GM19397 (cell line): ENCODE data around the gene C19orf47.
"Not testable (repeated sequence)": the region's sequence is repeated elsewhere in the genome, so short reads cannot be mapped to it uniquely, and the experiment has no call there.

Experiments used
- ATAC-seq: cut with Tn5 transposase; IDR thresholded peaks from one replicate; pipeline ENCODE4 v1.9.1; 2021; ENCODE audit warnings: mild to moderate bottlenecking, moderate library complexity; ENCODE audit not compliant: unreplicated experiment

Gene C19orf47

DNA sequence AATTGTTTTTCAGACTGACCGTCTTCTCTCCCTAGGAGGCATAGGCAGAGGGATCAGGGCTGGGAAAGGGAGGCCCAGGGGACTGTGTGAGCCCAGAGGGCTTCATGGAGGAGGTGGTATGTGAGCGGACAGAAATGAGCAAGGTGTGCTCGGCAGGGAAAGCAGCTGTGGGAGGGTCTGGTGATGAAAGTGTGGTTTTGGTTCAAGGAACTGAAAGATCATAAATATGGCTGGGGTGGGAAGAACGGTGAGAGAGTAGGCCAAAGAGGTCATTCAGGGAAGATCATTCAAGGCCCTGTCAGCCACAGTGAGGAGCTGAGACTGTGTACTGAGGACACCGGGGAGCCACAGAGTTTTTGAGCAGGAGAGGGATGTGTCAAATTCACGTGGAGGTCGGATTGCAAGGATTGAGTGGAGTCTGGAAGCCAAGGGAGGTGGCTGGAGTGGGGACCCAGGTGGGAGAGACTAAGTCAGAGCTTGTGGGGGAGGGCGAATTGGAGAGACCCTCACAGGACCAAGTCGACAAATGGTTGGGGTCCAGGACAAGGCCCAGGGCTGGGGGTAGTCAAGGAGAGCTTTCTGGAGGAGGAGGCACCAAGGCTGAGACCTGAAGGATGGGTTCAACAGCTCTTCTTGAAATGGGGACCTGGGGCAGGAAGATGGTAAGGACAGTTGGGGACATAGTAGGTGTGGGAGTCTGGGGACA lies 7.9 kb upstream of the C19orf47 start:
- no peak for ATAC-seq

DNA sequence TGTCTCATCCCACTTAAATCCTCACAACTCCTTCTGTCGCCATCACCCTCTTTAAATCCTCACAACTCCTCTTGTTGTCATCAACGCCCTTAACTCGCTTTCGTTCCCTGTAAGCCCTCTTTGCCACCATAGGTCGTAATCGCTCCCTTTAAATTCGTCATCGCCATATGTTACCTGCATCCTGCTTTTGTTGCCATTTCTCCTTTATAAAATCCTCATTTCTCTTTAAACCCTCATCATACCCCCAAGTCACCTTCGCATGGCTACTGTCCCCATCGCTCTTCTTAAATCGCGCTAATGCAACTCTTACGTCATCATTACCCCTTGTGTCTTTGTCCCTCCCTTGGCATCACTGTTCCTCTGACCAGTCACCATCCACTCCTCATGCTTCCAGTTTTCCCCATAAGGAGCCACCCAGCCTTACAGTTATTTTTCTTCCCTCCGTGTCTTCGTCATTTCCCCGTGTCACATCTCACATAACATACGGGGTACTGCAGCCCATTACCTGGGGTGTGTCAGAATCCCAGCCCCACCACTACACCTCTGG lies 837 bp upstream of the C19orf47 start:
- no peak for ATAC-seq

DNA sequence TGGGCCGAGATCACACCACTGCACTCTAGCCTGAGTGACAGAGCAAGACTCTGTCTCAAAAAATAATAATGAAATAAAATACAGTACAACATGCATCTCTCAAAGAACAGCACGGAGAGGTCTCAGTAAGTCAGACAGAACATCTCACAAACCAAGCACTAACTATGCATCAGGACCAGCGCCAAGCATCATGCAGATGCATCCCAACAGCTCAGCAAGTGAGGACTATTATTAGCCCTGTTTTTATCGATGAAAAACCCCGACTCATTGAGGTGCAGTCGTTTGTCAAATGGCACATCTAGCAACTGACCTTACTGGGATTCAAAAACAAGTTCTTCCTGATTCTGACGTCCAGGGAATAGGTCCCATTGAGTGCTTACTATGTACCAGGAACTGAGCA lies 3.8 kb downstream of the C19orf47 start:
- no peak for ATAC-seq

DNA sequence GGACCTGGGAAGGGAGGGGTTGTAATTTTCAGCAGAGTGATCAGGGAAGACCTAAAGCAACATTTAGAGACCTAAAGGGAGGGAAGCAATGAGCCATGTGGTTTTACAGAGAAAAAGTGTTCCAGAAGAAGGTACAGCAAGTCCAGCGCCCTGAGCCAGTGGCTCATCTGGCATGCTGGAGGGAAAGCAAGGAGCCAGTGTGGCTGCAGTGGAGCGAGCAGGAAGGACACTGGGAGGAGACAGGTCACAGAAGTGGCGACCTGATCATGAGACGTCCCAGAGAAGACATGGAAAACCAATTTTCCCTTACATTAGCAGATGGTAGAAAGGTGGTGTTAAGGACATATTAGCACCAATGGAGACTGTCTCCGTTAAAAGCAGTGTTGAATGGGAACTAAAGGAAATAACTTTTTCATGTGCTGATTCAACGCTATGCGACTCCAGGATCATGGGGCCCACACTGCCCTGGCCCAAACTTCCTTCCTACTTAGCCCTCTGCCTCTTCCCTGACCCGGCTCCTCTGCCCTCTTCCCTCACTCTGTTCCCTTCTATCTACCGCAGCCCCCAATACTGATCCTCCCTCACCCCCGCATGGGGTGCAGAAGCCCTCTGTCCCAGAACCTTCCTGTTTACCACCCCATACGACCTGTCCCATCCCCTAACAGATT lies 5.4 kb downstream of the C19orf47 start:
- no peak for ATAC-seq

DNA sequence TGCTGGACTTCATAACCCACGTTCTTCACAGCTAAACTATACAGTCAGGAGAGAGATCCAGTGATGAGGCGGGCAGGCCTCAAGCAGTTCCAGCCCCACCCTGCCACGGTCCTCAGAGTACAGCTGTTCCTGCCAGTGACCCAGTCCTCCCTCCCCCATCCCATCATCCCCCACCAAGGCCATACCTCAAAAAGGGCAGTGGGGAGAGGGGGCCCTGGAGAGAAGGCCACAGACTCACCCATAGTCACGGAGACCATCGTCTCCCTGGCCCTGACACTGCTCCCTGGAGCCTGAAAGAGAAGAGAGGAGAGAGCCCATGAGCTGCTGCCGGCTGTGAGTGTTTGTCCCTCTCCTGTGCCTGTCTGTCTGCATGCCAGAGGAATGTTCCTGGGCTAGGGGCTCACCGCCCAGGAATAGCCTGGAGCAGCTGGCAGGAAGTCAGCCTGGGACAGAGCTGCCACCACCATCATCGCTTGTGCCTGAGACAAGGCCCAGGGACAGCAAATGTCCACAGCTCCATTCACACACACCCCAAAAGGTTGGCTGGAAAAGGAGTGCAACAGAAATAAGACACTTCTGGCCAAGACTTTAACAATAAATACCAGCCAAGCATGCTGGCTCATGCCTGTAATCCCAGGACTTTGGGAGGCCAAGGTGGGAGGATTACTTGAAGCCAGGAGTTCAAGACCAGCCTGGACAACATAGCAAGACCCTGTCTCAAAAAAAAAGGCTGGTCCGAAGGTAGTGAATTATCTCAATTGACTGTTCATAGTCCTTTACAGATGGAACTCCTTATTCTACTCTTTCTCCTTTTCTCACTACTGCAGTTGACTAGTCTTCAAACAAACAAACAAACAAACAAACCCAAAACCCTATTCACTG lies 6.4 kb downstream of the C19orf47 start:
- ATAC-seq = no peak

DNA sequence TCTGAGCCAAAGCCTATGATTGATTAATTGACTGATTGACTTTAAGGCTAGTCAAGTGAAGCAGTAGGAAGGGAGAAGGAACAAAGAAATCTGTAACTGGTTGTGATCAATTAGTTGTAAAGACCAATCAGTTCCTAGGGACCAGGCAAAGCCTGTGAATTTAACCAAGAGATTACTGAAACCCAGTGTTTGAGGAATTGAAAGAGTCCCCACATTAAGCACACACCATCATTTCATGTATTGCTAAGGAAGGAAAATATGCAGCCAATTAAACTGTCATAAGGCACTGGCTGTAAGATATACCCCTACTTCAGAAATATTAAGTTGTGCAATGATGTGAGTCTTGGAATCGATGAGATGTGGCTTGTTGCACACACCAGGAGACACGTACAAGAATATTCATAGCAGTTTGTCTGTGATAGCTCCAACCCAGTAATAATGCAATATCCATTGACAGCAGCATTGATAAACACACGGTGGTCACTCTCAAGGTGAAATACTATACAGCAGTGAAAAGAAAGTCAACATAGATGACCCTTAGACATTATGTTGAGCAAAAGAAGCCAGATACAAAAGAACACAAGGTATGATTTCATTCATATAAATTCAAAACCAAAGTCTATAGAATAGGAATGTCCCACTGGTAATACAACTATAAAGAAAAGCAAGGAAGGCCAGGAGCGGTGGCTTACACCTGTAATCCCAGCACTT lies 9.0 kb downstream of the C19orf47 start:
- ATAC-seq = no peak

DNA sequence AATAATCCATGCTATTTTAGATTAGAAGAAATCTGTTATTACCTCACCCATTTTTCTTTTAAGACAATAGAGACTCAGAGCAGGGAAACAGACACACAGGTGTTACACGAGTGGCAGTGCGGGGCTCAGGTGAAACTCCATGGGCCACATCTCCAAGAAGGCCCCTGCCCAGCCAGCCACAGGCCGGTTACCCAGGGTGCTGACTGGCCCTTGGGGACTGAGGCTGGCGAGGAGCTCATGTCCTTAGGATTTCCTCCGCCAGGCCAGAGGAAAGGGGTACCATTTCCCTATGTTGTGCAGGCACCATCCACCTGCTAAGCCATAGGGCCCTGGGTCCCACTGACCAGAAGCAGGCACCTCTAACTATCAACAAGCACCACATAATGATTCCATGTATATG lies 10.6 kb downstream of the C19orf47 start:
- ATAC-seq = no peak

DNA sequence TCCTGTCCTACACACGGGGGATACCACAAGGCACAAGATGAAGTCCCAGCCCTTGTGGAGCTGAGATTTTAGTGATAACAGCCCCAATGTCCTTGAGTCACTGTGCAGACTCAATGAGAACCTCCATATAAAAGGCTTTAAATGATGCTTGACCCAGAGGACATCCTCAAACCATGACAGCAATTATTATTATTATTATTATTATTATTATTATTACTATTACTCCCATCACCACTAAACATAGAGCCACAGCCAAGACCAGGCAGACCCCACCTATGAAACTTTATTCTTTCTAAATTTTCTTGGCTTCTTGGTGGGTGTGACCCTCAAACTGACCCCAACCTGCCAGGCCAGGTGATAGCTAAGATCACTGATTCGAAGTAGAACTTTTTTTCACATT lies 11.1 kb downstream of the C19orf47 start:
- ATAC-seq = no peak

DNA sequence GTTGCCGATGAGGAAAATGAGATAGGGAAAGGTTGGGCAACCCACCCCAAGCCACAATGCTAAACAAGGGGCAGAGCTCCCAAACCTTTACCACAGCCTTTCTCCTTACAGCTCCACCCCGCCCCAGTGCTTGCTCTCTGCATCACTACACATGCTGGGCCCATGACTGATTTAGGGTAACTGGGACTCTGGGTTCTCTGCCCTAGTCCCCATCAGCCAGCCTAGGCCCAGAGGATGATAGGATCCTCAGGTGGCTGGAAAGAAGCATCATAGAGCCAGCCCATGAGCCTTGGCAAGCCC lies 11.6 kb downstream of the C19orf47 start:
- no peak for ATAC-seq

DNA sequence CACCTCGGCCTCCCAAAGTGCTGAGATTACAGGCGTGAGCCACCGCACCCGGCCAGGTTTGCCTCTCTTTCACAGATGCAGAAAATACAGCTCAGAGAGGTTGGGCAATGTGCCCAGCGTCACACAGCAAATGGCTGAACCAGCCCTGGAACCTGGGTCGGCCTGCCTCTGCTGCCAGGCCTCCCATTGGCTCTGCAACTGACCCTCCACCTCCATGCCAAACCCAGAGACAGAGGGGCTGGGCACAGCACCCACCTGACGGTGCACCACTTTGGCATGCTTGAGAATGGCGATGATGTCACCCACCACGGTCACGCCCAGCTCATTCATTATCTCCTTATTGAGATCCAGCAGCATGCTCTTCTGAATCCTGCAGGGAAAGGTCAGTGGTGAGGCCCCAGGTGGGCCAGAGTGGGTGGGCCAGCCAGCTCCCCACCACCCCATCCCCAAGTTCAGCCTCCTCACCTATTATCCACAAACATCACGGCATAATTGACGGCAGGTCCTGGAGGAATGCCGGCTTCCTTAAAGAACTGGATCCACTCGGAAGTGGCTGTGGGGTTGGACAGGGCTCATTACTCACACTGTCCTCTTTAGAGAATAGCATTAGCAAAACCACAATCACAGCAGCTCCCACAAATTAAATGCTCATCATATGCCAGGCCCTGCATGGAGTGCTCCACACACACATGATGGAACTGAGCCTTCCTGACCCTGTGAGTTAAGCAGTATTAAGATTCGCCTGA lies 12.2 kb downstream of the C19orf47 start:
- no peak for ATAC-seq

DNA sequence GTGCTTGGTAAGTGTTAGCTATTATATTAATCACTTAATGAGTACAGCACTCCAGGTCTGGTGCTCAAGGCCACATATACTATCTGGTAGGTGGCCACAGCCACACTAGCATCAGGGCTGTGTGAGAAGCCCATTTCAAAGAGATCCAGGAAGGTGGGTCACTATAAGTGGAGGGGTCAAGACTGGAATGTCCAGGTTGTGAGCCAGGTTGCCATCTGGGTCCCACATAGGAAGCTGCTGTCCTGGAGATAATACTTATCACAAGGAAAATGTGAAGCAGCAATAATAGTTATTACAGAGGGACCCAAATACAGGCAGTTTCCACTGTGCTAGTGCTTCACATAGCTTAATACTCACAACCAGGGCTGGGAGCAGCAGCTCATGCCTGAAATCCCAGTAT lies 13.1 kb downstream of the C19orf47 start:
- no peak for ATAC-seq

DNA sequence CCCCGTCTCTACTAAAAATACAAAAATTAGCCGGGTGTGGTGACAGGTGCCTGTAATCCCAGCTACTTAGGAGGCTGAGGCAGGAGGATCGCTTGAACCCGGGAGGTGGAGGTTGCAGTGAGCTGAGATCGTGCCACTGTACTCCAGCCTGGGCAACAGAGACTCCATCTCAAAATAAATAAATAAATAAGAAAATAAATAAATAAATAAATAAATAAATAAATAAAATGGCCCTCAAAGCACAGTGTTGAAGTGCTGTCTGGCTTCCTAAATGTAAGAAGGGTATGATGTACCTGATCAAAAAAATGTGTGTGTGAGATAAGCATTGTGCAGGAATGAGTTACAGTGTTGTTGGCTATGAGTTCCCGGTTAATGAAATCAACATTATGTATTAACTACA lies 15.1 kb downstream of the C19orf47 start:
- not testable (repeated sequence) for ATAC-seq

DNA sequence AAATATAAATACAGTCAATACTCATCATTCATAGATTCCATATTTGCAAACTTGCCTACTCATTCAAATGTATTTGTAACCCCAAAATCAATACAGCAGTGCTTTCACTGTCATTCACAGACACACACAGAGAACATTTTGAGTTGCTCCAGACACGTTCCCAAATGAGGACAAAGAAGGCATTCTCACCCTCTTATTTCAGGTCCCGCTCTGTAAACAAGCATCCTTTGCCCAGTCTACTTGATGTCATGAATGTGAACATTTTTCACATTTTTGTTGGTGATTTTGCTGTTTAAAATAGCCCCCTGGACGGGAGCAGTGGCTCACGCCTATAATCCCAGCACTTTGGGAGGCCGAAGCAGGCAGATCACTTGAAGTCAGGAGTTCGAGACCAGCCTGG lies 15.5 kb downstream of the C19orf47 start:
- no peak for ATAC-seq

DNA sequence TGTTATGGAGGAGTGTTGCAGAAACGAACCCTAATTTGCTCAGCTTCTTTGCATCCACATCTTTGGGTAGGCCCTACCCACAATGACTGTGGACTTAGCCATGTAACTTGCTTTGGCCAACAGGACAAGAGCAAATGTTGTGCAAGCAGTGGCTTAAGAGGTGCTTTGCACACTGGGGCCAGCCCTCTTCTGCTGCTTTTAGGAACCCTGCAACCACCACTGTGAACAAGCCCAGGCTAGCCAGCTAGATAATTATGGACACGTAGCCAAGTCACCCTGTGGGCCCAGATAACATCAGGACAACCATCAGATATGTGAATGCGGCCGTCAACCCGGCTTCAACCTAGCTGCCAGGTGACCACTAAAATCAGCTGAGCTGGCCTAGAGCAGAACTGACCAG lies 17.1 kb downstream of the C19orf47 start:
- no peak for ATAC-seq

DNA sequence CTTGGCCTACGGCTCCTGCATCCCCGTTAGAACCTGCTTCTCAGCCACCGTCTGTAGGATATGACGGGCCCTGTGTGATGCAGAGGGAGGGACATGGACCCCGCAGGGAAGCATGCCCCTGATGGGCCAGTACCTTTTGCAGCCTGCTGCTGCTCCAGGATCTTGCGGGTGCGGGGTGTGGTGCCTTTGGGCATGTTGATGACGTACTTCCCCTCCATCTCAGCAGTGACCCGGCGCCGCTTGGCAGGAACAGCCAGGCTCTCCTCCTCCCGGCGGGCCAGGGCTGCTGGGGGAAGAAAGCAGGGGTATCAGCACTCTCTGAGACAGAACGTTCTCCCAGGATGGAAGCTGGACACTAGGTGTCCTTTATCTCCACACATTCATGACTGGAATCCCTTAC lies 22.0 kb downstream of the C19orf47 start:
- ATAC-seq = no peak

DNA sequence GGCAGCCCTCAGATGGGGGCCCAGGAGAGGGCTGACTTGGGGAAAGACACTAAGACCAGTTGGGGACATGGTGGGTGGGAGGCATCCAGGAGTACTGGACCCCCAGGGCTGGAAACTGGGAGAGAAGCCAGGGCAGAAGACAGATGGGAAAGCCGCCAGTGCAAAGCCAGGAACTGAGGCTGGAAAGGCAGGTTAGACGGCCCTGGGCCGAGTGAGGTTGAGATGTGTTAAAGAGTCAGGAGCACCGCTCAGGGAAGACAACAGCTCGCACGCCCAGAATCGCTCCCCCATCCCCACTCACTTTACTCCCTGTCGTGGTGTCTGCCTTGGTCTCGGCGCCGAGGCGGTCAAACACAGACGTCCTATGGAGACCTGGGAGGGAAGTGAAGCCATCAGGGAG lies 24.5 kb downstream of the C19orf47 start:
- ATAC-seq = no peak

DNA sequence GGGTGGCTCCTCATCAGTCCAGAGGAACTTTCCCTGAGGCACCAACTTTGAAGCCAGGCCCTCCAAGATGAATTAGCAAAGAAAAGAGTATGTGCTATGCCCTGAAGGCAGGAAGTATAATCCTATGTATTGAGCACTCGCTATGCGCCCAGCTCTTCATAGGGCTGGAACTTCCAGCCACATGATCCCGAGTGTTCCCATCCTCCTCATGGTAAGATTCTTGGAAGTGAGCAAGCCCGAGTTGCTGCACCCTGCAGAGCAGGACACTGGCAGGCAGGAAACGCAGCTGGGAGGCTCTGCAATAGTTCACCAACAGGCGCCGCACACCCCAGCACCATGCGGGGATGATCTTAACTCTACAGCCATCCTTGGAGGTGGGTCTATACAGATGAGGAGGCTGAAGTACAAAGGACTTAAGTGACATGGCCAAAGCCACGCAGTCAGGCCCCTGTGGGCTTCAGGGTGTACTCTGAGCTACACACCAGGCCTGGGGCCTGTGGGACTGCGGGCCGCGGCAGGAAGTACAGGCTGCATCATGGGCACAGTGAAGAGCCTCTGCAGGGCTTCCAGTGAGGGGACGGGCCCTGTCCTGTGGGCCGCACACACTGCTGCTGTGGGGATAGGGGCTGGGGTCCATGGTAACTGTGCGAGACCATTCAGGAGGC lies 25.1 kb downstream of the C19orf47 start:
- no peak for ATAC-seq

DNA sequence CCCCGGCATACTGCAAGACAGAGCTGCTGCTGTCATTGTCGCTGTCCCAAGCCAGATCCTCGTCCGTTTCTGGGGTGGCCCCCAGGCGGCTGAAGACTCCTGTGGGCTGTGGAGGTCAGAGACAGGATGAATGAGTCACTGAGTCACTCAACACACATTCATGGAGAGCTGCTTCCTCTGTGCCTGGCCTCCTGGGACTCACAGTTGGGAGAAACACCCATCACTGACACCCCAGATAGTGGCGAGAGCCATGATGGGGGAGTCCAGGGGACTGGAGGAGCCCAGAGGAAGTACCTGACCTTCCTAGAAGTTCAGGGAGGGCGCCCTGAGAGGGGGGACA lies 26.0 kb downstream of the C19orf47 start:
- no peak for ATAC-seq

DNA sequence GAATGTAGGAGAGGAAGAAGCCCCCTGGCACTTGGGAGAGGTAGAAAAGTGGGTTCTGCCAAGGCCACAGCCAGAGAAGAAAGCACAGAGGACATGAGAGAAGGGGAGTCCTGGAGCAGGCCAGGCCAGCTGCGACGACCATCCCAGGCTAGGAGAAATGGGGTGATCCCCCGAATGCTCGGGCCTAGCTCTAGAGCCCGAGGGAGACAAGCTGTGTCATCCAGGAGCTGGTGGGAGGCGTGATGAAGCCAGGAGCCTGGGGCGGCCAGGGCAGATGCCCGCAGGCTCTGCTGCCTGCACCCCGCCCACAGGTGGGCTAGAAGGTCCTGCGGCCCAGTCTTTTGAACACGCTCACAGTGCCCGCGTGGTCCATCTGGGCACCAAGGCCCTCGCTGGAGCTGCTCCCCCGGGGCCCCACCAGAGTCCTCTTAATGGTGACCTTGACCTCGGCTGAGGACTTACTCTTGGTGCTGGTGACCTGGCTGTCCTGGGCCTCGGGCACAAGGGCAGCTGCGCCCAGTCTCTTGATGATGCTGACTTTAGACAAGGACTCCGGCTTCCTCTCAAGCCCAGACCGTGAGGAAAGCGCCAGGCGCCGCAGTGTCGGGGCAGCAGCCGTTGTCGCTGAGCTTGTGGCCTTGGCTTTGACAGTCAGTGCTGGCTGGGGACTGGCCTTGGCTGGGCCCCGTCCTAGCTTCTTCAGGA lies 26.5 kb downstream of the C19orf47 start:
- no peak for ATAC-seq
